DMS 273 (cell line): ENCODE data around the gene FRMPD4.
"Not testable (repeated sequence)": the region's sequence is repeated elsewhere in the genome, so short reads cannot be mapped to it uniquely, and the experiment has no call there.

Experiments used
- DNase-seq: peaks from one replicate; lab custom pipeline; 2025; ENCODE audit not compliant: unreplicated experiment; lab: John Stamatoyannopoulos, UW

The FRMPD4 gene

GRCh38 chrX:12494400-12495138, 356.3 kb downstream of the FRMPD4 start:
- no peak for DNase-seq

GRCh38 chrX:12496343-12496742, 358.1 kb downstream of the FRMPD4 start:
- no peak for DNase-seq

GRCh38 chrX:12497832-12498591, 359.7 kb downstream of the FRMPD4 start:
- DNase-seq = peak; percentile 45

GRCh38 chrX:12505127-12505526, 366.9 kb downstream of the FRMPD4 start:
- no peak for DNase-seq

- DNase-seq = not testable (repeated sequence)
Observed at GRCh38 chrX:12515384-12515783, 377.1 kb downstream of the FRMPD4 start.

GRCh38 chrX:12526306-12526705, 388.0 kb downstream of the FRMPD4 start:
- DNase-seq = no peak

GRCh38 chrX:12538096-12538495, 399.8 kb downstream of the FRMPD4 start:
- DNase-seq = not testable (repeated sequence)

- peak; percentile 55 for DNase-seq
Observed at GRCh38 chrX:12542251-12542650, 404.0 kb downstream of the FRMPD4 start.

- DNase-seq = peak; percentile 25
Observed at GRCh38 chrX:12548341-12548740, 410.1 kb downstream of the FRMPD4 start.

GRCh38 chrX:12548746-12549145, 410.5 kb downstream of the FRMPD4 start:
- DNase-seq = peak; percentile 44

- DNase-seq = no peak
Observed at GRCh38 chrX:12554206-12554605, 415.9 kb downstream of the FRMPD4 start.

GRCh38 chrX:12563121-12563520, 424.8 kb downstream of the FRMPD4 start:
- no peak for DNase-seq

- DNase-seq = no peak
Observed at GRCh38 chrX:12564221-12564620, 425.9 kb downstream of the FRMPD4 start.

- peak; percentile 45 for DNase-seq
Observed at GRCh38 chrX:12567857-12568256, 429.6 kb downstream of the FRMPD4 start.

- DNase-seq = no peak
Observed at GRCh38 chrX:12570859-12571501, 432.7 kb downstream of the FRMPD4 start.

- no peak for DNase-seq
Observed at GRCh38 chrX:12579311-12579710, 441.0 kb downstream of the FRMPD4 start.

- DNase-seq = no peak
Observed at GRCh38 chrX:12580548-12580947, 442.3 kb downstream of the FRMPD4 start.

GRCh38 chrX:12581546-12581945, 443.3 kb downstream of the FRMPD4 start:
- DNase-seq = no peak

- peak; percentile 44 for DNase-seq
Observed at GRCh38 chrX:12582649-12583048, 444.4 kb downstream of the FRMPD4 start.

GRCh38 chrX:12583543-12583942, 445.3 kb downstream of the FRMPD4 start:
- no peak for DNase-seq

GRCh38 chrX:12595720-12596119, 457.4 kb downstream of the FRMPD4 start:
- DNase-seq = no peak

- DNase-seq = no peak
Observed at GRCh38 chrX:12610079-12610478, 471.8 kb downstream of the FRMPD4 start.
